NCI-H69 (cell line): Measurements from ENCODE around the gene AR.
"Not testable (repeated sequence)": the region's sequence is repeated elsewhere in the genome, so short reads cannot be mapped to it uniquely, and the experiment has no call there.

Source experiments
- DNase-seq: peaks from one replicate; lab custom pipeline; 2025; lab: John Stamatoyannopoulos, UW

The AR gene

DNA sequence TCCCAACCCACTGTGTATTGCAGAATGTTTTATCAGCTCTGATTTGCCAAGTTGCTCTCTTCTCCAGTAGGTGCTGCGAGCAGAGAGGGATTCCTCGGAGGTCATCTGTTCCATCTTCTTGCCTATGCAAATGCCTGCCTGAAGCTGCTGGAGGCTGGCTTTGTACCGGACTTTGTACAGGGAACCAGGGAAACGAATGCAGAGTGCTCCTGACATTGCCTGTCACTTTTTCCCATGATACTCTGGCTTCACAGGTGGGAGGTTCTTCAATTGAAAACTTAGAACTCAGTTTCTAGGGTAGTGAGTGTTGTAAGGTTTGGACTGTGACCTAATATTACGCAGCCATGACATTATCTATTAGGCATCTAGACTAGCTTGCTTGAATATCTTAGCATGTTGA is 24.9 kb downstream of the AR start:
- DNase-seq = no peak

DNA sequence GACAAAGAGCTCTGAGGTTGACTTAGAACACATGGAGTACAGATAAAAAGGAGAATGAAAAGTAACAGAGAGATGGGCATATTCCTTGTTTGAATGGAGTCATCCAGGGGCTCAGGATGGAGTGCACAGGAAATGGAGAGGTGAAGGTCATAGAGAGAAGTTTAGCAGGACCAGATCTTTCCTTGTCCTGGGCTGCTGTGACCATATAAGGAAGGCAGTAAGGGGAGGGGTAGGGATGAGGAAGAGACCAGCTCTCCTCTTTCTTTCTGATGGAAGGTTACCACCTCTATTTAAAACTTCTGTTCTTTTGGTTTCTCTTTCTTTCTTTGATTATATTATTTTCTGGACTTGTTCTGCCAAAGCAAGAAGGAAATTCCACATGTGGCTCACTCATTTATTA is 27.0 kb downstream of the AR start:
- DNase-seq = no peak

DNA sequence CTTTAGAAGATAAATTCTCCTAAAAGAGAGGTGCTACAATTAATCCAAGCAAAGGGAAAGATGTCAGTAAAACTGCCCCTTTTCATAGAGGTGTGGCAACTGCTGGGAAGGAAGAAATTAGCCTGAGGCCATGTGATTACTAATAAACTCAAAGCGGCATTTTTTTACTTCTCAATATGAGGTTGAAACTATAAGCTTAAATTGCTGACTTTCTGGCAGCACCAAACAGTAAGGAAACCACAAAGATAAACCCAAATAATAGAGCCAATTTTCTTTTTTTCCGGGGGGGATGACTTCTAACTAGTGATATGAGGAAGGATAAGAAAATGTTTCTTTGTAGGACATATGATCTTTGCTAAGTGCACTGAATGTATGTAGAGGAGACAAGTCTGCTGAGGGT is 30.9 kb downstream of the AR start:
- no peak for DNase-seq

DNA sequence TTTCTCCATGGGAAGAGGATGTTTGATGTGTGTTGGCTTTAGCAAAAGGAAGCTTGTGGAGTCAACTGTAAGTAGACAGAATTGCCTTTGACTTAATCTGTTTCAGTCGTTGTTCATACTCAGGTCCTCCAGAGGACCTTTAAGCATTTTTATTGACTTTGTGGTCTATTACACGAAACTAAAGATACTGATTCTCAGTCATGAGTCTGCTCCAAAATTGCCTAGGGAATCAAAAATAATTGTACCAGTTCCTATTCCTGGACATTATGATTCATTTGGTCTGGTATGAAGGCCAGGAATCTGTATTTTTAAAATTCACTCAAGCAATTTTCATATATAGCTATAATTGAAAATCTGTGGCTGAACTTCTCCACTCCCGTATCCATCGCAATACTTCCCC is 38.6 kb downstream of the AR start:
- no peak for DNase-seq

DNA sequence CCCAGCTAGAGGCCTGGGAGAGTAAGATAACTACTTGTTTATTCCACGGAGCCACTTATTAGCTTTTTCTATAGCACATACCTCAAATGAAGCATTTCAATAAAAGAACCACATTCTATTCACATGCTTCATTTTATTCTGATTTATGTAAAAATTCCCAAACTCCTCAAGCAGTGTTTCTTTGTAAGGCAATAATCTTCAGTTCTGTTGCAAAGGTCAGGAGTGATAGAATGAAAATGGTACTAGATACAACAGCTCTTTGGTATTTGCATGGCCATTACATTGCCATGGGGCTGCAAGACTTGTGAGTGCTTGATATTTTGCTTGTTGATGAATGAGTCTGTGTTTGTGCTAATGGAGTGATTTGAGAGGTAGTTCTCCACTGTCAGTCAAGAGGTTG is 39.4 kb downstream of the AR start:
- DNase-seq = no peak

DNA sequence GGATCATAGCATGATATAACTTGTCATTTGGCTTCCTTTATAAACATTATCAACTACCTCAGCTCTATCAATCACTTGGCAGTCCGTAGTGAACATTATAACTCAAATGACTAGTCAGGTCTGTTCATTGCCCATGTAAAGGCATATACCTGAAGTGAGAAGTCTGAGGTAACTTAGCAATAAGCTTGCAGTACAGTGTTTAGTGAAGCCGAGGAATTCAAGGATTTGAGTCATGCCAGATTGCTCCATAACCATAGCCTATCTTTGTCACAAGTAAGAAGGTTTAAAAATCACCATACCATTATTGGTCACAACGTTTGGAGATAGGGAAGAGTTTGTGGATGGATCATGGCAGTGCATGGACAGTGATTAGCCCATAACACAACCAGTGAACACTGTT is 41.6 kb downstream of the AR start:
- DNase-seq = no peak

DNA sequence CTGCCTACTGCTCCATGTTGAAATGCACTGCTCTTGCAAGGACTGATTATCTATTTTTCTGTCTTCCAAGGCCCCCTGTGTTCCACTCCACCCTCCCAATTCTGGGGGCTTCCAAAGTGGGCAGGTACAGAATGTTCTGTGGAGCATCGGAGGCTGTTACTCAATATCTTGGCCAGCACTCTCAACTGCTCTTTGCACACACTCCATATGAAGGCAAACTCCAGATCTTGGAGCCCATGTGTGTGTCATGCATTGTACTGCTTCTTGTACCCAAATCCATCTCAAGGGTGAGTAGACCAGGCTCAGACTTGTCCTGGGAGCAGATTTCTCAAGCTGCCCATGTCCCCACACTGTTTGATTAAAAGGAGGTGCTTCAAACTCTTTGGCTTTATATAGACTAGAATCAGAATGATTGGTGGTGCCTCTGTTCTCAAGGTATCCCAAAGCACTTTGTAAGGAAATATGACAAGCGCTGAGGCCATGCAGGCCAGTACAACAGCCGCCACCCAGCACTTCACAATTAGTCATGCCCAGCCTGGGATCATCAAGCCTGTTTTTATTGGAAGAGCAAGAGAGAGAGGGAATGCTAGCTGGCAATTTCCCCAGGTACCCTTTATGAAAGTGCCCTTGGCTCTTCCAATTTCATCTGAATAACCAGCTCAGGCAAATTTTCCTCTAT is 44.3 kb downstream of the AR start:
- no peak for DNase-seq

DNA sequence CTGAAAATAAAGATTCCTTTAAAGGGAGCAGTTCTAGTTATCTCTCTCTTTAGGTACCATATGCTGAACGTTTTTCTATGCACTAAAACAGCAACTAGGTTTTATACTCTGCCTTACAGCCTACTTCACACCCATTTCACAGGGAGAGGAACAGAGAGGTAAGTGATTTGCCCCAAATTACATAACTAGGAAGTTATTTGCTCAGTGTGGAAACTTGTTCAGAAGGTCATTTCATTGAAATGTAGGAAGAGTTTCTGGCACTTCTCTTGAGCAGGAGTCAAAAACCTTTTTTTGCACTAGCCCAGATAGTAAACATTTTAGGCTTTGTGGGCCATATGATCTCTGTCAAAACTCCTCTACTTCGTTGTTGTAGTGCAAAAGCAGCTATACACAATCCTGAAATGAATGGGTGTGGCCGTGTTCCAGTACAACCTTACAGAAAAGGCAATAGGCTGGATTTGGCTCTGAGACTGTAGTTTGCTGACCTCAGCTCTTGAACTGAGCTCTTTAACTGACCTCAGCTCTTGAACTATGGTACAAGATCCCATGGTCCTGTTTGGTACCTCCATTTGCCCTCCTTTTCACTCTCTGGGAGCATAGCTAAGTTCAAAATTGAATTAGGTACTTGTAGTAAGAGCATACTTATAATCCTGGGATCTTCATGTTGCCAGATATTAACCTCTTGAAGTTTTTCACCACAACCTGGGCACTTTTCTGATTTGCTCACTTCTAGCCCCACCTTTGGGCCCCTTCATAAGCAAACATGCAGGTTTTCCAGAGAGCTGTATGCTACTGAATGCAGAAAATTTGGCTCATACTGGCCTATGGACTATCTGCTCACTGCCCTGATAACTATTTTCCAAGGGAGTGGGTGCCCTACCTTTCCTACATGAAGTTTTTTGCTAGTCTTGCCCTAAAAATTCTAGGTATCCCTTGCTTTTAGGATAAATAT is 53.3 kb downstream of the AR start:
- no peak for DNase-seq

DNA sequence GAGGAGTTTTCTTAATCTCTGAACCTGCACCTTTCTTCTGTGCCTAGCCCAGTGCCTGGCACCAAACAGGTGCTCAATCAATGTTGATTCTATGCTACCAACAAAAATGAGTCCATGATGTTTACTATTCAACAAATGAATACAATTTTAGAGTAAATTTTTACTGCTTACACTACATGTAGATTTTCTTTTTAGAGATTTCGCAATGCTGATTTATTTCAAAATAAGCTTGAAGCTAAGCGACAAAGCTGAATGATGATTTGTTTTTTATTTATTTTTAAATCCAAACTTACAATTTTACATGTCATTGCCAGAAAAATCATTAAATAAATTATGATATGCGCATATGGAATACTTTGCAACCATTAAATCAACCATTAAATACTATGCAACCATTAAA is 55.7 kb downstream of the AR start:
- no peak for DNase-seq

DNA sequence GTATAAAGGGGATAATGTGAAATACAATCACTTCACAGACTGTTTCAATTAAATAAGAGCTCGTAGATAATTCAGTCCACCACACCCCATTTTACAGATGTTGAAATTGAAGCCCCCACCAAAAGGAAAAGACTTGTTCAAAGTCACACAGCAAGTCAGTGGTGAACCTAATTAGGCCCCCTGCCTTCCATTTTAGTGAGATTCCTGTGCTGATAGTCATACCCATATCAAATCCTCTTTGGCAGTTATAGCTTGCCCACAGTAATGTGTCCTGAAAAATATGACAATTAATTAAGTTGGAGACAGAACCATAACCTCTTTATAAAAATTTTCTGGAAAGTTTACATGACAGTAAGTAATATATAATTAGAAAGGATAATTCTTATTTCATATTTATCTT is 58.0 kb downstream of the AR start:
- DNase-seq = no peak

DNA sequence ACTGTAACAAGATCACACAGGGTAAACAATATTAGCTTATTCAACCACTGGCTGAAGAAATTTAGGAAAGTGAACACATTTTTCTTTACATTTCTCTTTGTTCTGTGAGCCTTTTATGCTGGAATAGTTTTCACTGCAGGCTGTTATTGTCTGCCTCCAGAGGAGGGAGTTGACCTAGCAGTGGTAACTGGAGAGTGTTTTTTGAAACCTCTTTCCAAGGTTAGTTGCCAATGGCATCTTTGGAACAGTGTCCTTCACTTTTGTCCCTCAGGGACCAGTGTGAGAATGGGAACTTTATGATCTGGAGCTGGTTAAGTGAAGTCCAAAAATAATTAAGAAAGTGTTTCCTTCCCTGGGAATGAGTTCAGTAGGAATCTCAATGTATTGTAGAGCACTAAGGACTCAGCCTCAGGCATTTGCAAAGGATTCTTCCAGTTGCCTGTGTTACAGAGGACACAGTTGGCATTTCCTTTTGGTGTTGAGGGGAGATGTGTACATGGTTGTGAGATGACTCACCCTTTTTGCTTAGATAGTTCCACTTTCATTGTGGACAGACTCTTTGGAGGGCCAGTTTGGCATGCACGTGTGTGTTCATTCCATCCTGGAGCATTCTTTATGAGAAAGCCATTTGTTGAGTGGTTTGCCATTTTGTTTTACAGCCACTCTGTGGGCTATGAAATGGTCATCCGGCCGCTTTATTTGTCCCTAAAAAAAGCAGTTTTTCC is 61.3 kb downstream of the AR start:
- no peak for DNase-seq

DNA sequence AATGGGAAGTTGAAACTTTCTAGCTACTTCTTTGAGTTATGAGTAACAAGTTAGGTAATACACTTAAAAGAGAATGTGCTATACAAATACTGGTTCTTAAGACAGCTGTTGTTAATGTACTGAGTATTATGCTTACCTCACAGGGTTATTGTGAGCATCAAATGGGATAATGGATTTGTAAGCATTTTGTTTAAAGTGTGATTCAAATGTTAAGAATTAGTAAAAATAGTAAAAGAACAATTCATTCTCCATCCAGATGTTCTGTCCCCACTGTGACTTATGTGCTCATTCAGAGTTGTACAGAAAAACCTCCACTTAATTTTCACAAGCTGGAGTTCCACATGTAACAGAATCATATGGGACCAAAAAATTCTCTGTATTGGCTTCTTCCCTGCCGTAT is 63.6 kb downstream of the AR start:
- no peak for DNase-seq

DNA sequence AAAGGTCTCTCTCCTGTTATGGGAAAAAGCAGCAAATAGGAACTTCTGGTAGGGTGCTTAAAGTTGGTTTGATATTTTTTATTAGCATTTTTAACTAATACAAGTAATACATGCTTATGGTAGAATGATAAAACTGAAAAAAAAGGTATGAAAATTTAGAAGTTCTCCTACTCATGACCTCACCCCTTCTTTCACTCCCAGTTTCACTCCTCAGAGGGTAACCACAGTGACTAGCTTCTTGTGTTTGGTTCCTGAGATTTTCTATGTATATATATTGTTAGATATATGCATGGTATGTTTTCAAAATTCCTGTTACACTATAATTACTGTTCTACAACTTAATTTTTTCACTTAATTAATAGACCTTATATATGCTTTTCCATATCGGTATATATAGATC is 66.5 kb downstream of the AR start:
- DNase-seq = no peak

DNA sequence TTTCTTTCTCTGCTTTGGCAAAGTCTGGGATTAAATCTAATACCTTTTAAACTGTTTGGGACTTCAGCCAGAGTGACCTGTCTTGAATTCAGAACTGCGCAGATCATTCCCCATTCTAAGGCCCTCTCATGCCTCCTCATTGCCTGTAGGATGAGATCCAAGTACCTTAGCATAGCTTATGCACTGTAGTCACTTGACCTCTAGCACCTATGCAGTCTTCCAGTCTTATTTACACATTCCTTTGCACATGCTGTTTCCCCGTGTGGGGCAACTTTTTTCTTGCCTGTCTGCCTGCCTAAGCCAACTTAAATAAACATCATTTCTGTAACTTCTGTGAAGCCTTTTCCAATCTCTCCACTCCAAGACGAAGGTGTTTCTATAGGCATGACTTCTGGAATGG is 68.4 kb downstream of the AR start:
- no peak for DNase-seq

DNA sequence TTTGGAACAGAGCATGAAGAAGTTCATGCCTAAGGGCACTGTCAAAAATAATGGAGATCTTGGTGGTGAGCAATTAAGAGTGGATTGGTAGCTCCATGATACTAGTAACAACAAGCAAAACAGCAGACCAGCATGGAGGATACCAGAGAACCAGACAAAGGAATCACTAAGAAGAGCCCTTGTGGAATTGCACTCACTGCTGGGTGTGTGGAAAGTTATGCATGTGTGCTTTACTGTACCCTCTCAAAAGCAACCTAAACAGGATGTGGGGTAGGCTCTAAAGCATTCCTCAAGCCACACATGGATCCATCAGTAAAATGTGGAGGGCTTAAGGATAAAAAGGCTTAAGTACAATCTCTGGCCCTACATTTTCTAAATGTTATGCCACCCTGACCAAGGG is 69.5 kb downstream of the AR start:
- DNase-seq = no peak

DNA sequence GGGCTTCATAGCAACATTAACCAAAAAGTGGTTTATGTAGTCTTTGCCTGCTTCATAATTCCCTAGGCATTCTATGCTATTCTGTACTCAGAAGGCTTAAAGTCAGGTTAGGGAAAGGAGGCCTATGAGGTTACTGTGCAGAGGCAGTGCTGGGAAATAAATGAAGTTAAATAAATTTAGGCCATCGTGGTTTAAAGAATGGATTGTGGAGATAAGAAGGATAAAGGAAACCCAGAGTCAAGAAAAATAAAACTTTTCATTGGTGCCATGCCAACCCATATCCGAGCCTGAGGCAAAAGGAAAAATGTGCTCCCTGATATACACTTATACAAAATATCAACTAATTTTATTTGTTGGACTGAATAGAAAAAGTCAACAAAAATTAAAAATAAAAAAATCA is 70.2 kb downstream of the AR start:
- no peak for DNase-seq

DNA sequence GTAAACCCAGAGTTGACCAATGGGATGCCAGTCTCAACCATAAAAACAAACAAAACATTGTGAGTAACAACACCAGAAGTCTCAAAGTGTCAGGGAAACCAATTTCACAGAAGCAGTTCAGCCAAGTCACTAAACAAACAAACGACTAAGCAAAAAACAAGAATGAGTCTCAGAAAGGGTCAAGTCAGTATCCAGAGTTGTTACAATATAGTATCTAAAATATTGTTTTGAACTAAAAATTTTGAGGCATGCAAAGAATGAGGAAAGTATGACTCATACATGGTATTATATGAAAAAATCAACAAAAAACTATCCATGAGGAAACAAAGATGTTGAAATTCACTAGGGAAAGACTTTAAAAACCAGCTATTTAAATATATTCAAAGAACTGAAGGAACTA is 70.6 kb downstream of the AR start:
- no peak for DNase-seq

DNA sequence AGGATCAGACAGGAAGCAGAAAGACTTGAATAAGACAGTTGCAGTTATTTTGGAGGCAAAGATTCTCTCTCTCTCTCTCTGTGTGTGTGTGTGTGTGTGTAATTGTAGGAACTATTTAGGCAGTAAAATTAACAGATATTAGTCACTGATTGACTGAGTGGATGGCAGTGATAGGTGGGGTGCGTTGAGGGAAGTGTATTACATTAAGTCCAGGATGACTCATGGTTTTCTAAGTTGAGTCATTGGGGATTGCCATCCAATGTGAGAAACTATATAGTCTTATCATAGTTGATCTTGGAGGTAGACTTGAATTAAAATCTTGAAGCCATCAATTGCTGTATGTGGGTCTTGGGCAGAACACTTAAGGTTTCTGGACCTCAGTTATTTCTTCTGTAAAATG is 75.4 kb downstream of the AR start:
- DNase-seq = no peak

DNA sequence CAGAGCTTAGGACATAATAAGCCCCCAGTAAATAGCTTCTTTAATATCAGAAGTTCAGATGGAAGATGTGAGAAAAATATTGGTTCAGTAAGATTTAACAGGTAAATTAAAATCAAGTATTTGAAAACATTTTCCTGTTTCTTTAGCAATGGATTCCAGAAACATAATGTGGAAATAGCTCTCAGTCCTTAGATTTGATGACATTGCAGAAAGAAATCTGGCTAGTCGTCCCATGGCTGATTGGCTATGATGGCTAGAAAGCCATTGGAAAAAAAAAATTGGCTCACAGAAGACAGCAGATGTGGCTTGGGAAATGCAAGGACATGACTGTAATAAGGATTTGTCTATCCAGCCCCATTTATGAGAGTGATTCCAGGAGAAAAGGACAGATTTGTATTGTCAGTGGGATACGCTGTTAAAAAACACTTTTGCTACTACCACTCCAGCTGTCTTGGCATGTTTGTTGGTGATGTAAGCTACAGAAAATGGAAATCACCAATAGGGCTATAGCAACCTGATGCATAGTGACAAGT is 78.3 kb downstream of the AR start:
- DNase-seq = no peak

DNA sequence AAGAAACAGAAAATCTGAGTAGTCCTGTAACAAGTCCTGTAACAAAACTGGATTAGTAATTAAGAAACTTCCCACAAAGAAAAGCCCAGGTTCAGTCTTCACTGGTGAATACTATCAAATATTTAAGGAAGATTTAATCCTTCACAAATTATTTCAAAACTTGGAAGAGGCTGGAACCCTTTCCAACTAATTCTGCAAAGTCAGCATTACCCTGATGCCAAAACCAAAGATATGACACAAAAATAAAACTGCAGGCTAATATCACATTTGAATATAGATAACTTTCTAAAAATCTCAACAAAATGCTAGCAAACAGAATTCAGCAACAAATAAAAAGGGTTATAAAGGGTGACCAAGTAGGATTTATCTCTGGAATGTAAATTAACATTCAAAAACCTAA is 80.5 kb downstream of the AR start:
- DNase-seq = no peak

DNA sequence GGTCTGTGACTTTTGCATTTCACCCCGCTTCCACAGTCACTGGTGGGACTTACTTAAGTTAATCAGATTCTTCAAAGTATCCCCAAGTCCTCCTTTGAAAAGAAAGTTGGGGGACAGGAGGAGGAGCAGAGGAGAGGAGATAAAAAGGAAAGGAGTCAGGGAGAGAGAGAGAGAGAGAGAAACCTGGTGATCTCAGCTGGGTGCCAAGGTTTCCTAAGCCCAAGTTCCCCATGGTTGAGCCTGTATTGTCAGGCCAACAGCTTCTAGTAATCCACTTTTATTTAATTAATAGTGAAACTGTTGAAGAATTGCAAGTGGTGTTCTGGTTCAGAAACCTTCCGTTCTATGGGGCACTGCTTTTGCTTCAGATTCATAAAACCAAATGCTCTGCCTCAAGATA is 91.6 kb downstream of the AR start:
- no peak for DNase-seq

DNA sequence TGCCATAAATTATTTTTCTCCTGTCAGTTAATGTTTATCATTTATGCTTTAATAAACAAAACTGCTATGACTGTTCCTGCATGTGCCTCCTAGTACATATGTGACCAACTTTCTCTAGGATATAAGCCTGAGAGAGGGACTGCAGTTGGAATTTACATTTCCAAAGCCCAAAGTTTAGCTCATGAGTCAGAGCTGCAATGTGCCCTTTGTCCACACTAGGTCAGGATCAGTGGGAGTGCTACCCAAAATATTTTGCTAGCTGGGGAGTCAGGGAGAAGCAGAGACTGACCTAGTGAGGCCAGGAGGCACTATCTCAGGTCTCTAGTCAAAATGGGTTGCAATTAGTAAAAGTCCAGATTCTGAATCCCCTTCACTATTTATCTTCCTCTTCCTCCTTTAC is 92.7 kb downstream of the AR start:
- no peak for DNase-seq

DNA sequence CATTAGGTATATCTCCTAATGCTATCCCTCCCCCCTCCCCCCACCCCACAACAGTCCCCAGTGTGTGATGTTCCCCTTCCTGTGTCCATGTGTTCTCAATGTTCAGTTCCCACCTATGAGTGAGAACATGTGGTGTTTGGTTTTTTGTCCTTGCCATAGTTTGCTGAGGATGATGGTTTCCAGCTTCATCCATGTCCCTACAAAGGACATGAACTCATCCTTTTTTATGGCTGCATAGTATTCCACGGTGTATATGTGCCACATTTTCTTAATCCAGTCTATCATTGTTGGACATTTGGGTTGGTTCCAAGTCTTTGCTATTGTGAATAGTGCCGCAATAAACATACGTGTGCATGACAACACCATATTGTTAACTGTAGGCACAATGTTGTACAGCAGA is 93.5 kb downstream of the AR start:
- not testable (repeated sequence) for DNase-seq
